SU-DHL-6 (cell line): Measurements from ENCODE around the gene CTU2.

Source experiments
- H2AFZ ChIP-seq: fragments of 200-600 bp; sonication (generic); 2 replicates; pipeline ENCODE4 v1.6.1; 2014; ENCODE audit warnings: low read depth, mild to moderate bottlenecking, moderate library complexity, mixed read lengths, antibody characterized with exemption, low read length; ENCODE audit not compliant: severe bottlenecking
- H3F3A ChIP-seq: fragments of 200-600 bp; shearing (Covaris generic); 2 replicates; pipeline ENCODE4 v1.6.0; 2016; ENCODE audit warnings: antibody characterized with exemption, mild to moderate bottlenecking; ENCODE audit not compliant: insufficient read depth
- H3K27ac ChIP-seq: fragments of 200-600 bp; sonication (generic); 2 replicates; pipeline ENCODE4 v1.5.1; 2016; ENCODE audit warnings: low read depth, mild to moderate bottlenecking, low read length, moderate library complexity, mixed read lengths
- H3K27me3 ChIP-seq: fragments of 200-600 bp; sonication (generic), shearing (Covaris generic); 2 replicates; pipeline ENCODE4 v1.6.0; 2014; ENCODE audit warnings: mild to moderate bottlenecking, low read length
- H3K36me3 ChIP-seq: fragments of 200-600 bp; sonication (generic); 2 replicates; pipeline ENCODE4 v1.6.1; 2014; ENCODE audit warnings: mild to moderate bottlenecking, low read length, mixed read lengths
- H3K4me2 ChIP-seq: fragments of 300-600, 200-600 bp; shearing (Covaris generic), sonication (generic); 2 replicates; pipeline ENCODE4 v1.6.0; 2014; ENCODE audit warnings: low read length, low read depth, mild to moderate bottlenecking; ENCODE audit not compliant: poor library complexity, severe bottlenecking
- H3K4me3 ChIP-seq: fragments of 200-600 bp; sonication (generic); 2 replicates; pipeline ENCODE4 v1.5.1; 2014; ENCODE audit warnings: antibody characterized with exemption, low read length, mild to moderate bottlenecking, mixed read lengths; ENCODE audit not compliant: insufficient read depth, poor library complexity, severe bottlenecking
- H3K79me2 ChIP-seq: fragments of 200-600 bp; sonication (generic); 2 replicates; pipeline ENCODE4 v1.6.1; 2014; ENCODE audit warnings: mild to moderate bottlenecking, low read length, moderate library complexity; ENCODE audit not compliant: insufficient read depth
- H3K9ac ChIP-seq: fragments of 200-600 bp; sonication (generic); 2 replicates; pipeline ENCODE4 v1.7.0; 2014; ENCODE audit warnings: mild to moderate bottlenecking, low read length
- H3K9me2 ChIP-seq: fragments of 200-600 bp; sonication (generic); replicated peaks from 2 replicates; pipeline ENCODE4 v1.6.1; 2014; ENCODE audit warnings: low read length; ENCODE audit not compliant: insufficient read depth
- H3K9me3 ChIP-seq: fragments of 200-600 bp; sonication (generic); 2 replicates; pipeline ENCODE4 v1.6.1; 2014; ENCODE audit warnings: low read length, mixed read lengths; ENCODE audit not compliant: insufficient read depth
- H4K20me1 ChIP-seq: fragments of 200-600 bp; sonication (generic); 2 replicates; pipeline ENCODE4 v1.6.1; 2014; ENCODE audit warnings: low read depth, mild to moderate bottlenecking, antibody characterized with exemption, low read length, moderate library complexity, mixed read lengths
- CTCF ChIP-seq: fragments of 200-600 bp; sonication (generic); IDR thresholded peaks from one replicate; pipeline ENCODE4 v1.5.1; 2017; ENCODE audit warnings: antibody characterized with exemption, mild to moderate bottlenecking, low read length, moderate library complexity; ENCODE audit not compliant: insufficient read depth, poor library complexity, severe bottlenecking
- EZH2phosphoT487 ChIP-seq: fragments of 200-600 bp; sonication (generic), shearing (Covaris generic); conservative IDR thresholded peaks from 2 replicates; pipeline ENCODE4 v1.6.1; 2018; ENCODE audit warnings: mild to moderate bottlenecking, antibody characterized with exemption, low read length, moderate library complexity, mixed read lengths

The CTU2 gene

GRCh38 chr16:88720396-88720970 is 14.2 kb downstream of the CTU2 start:
- Histone ChIP-seq H3K9me3 (no peaks in the 10 kb centered on the region), H3K36me3 (no peaks in the 10 kb centered on the region), H3K4me3 (no peak overlapping the region), H3K9me2 (no peaks in the 10 kb centered on the region), H3F3A (no peaks in the 10 kb centered on the region), H4K20me1 (no peaks in the 10 kb centered on the region), H3K9ac (no peak overlapping the region), H2AFZ (no peak overlapping the region), H3K27ac (no peak overlapping the region), H3K79me2 (no peaks in the 10 kb centered on the region), H3K27me3 (no peaks in the 10 kb centered on the region), H3K4me2 (no peak overlapping the region)
- TF ChIP-seq EZH2phosphoT487, result no peak

GRCh38 chr16:88721236-88721635 is 14.9 kb downstream of the CTU2 start:
- TF ChIP-seq CTCF, result no peak
- no peak for TF ChIP-seq EZH2phosphoT487
- no peaks in the 10 kb centered on the region for H3K79me2 ChIP-seq
- H4K20me1 ChIP-seq, result no peaks in the 10 kb centered on the region
- no peaks in the 10 kb centered on the region for H3K9me2 ChIP-seq
- no peaks in the 10 kb centered on the region for H3K9me3 ChIP-seq
- H3F3A ChIP-seq, result no peaks in the 10 kb centered on the region
- no peak overlapping the region for H3K9ac ChIP-seq
- no peak overlapping the region for H3K4me2 ChIP-seq
- H3K4me3 ChIP-seq, result no peak overlapping the region
- H3K36me3 ChIP-seq, result no peaks in the 10 kb centered on the region
- no peak overlapping the region for H3K27ac ChIP-seq
- no peak overlapping the region for H2AFZ ChIP-seq
- no peaks in the 10 kb centered on the region for H3K27me3 ChIP-seq

GRCh38 chr16:88721815-88722755 is 15.8 kb downstream of the CTU2 start:
- TF ChIP-seq CTCF (no peak), EZH2phosphoT487 (no peak)
- Histone ChIP-seq H3K9me2 (no peaks in the 10 kb centered on the region), H4K20me1 (no peaks in the 10 kb centered on the region), H3K9ac (no peak overlapping the region), H3K4me2 (no peak overlapping the region), H3F3A (no peaks in the 10 kb centered on the region), H3K36me3 (no peaks in the 10 kb centered on the region), H3K27me3 (no peaks in the 10 kb centered on the region), H3K79me2 (no peaks in the 10 kb centered on the region), H3K4me3 (no peak overlapping the region), H3K9me3 (no peaks in the 10 kb centered on the region), H2AFZ (no peak overlapping the region), H3K27ac (no peak overlapping the region)
